HepG2 (cell line): ENCODE data around the gene PROC. TPM values are rescaled to one million over a fixed set of nuclear protein-coding genes. Genes with fewer than 3 reads are reported as not detected.
A peak's percentile ranks its signal among the peaks of the same experiment; 100 is the strongest.

Experiments
- AHR ChIP-seq: IDR thresholded peaks from 2 replicates; pipeline ENCODE4 v1.6.1; 2018; ENCODE audit warnings: missing genetic modification reagents, missing compliant biosample characterization
- ARID4A ChIP-seq: sonication (generic); formaldehyde crosslinking; IDR thresholded peaks from 2 replicates; pipeline ENCODE4 v1.5.0; 2020; ENCODE audit warnings: mild to moderate bottlenecking, missing genetic modification reagents, borderline replicate concordance
- BRD4 ChIP-seq: sonication (generic); formaldehyde crosslinking; IDR thresholded peaks from 2 replicates; pipeline ENCODE4 v1.4.0; 2020; ENCODE audit warnings: missing genetic modification reagents
- CAMTA2 ChIP-seq: sonication (generic); formaldehyde crosslinking; IDR thresholded peaks from 2 replicates; pipeline ENCODE4 v1.4.0; 2020; ENCODE audit warnings: mild to moderate bottlenecking, missing genetic modification reagents, borderline replicate concordance
- CCAR2 ChIP-seq: fragments of 200-400 bp; formaldehyde crosslinking; optimal IDR thresholded peaks from 2 replicates; pipeline ENCODE3; 2018; ENCODE audit warnings: low read depth, mild to moderate bottlenecking, low read length, moderate library complexity
- ELK4 ChIP-seq: sonication (generic); formaldehyde crosslinking; IDR thresholded peaks from 2 replicates; pipeline ENCODE4 v1.9.0; 2021; ENCODE audit warnings: missing genetic modification reagents, borderline replicate concordance
- HNRNPUL1 ChIP-seq: fragments of 200-400 bp; formaldehyde crosslinking; IDR thresholded peaks from 2 replicates; pipeline ENCODE4 v1.6.1; 2017; ENCODE audit warnings: low read depth, mild to moderate bottlenecking, low read length, moderate library complexity
- KDM3A ChIP-seq: IDR thresholded peaks from 2 replicates; pipeline ENCODE4 v1.6.1; 2018; ENCODE audit warnings: low read depth, missing compliant biosample characterization
- NFE2L1 ChIP-seq: sonication (generic); formaldehyde crosslinking; IDR thresholded peaks from 2 replicates; pipeline ENCODE4 v1.4.0; 2020; ENCODE audit warnings: missing genetic modification reagents, mild to moderate bottlenecking, borderline replicate concordance
- REPIN1 ChIP-seq: sonication (generic); formaldehyde crosslinking; IDR thresholded peaks from 2 replicates; pipeline ENCODE4 v1.8.0; 2022; ENCODE audit warnings: missing genetic modification reagents, low read depth, mild to moderate bottlenecking, borderline replicate concordance
- RFXAP ChIP-seq: sonication (generic); formaldehyde crosslinking; IDR thresholded peaks from 2 replicates; pipeline ENCODE4 v1.4.0; 2020; ENCODE audit warnings: missing genetic modification reagents, borderline replicate concordance
- SAP130 ChIP-seq: IDR thresholded peaks from 2 replicates; pipeline ENCODE4 v1.6.1; 2016; ENCODE audit warnings: low read depth
- SIX4 ChIP-seq: sonication (generic); formaldehyde crosslinking; IDR thresholded peaks from 2 replicates; pipeline ENCODE4 v1.4.0; 2020; ENCODE audit warnings: missing genetic modification reagents
- SOX13 ChIP-seq, 3 experiments: fragments of 450-650 bp in 1 of 3; sonication (generic) in 1 of 3; formaldehyde crosslinking in 1 of 3; IDR thresholded peaks in 2 of 3; conservative IDR thresholded peaks in 1 of 3; 2 replicates each; pipeline versions ENCODE4 v1.5.0 to v1.6.1; 2016 to 2020; ENCODE audit warnings: antibody characterized with exemption in 1 of 3, mild to moderate bottlenecking in 1 of 3, missing compliant biosample characterization in 1 of 3, missing genetic modification reagents in 1 of 3, moderate library complexity in 1 of 3
- ZFX ChIP-seq: sonication (generic); formaldehyde crosslinking; IDR thresholded peaks from 2 replicates; pipeline ENCODE4 v1.4.0; 2020; ENCODE audit warnings: mild to moderate bottlenecking, low read depth, missing genetic modification reagents, moderate library complexity
- ZNF225 ChIP-seq: sonication (generic); formaldehyde crosslinking; IDR thresholded peaks from 2 replicates; pipeline ENCODE4 v1.4.0; 2020; ENCODE audit warnings: mild to moderate bottlenecking, missing genetic modification reagents
- ZNF274 ChIP-seq: sonication (generic); formaldehyde crosslinking; IDR thresholded peaks from 2 replicates; pipeline ENCODE4 v1.5.1; 2020; ENCODE audit warnings: mild to moderate bottlenecking, missing genetic modification reagents
- ZNF326 ChIP-seq: sonication (generic); formaldehyde crosslinking; IDR thresholded peaks from 2 replicates; pipeline ENCODE4 v1.4.0; 2020; ENCODE audit warnings: missing genetic modification reagents, borderline replicate concordance
- ZNF441 ChIP-seq: sonication (generic); formaldehyde crosslinking; IDR thresholded peaks from 2 replicates; pipeline ENCODE4 v1.7.0; 2021; ENCODE audit warnings: missing genetic modification reagents, borderline replicate concordance
- ZNF720 ChIP-seq: sonication (generic); formaldehyde crosslinking; IDR thresholded peaks from 2 replicates; pipeline ENCODE4 v1.4.0; 2020; ENCODE audit warnings: missing genetic modification reagents
- ZSCAN21 ChIP-seq: sonication (generic); formaldehyde crosslinking; IDR thresholded peaks from 2 replicates; pipeline ENCODE4 v1.8.0; 2022; ENCODE audit warnings: mild to moderate bottlenecking, missing genetic modification reagents, moderate library complexity, borderline replicate concordance
- polyA plus RNA-seq, 8 experiments: library from polyadenylated mRNA; depleted of rRNA in 3 of 8; stranded (reverse) in 7 of 8; unstranded in 1 of 8; fragments of >200 nt; fragmentation: Illumina TruSeq in 4 of 8; extraction: Trizol in 4 of 8; gene quantifications; 2 replicates each; pipeline versions ENCODE4 v1.2.1 to v1.2.3, GENCODE V29; 2011 to 2016; ENCODE audit warnings: low read depth in 4 of 8, missing spikeins in 1 of 8, mixed read lengths in 1 of 8; ENCODE audit not compliant: insufficient read depth in 1 of 8
- total RNA-seq, 5 experiments: library from RNA; depleted of rRNA; stranded (reverse); fragments of >200 nt; fragmentation: Illumina TruSeq; extraction: Trizol; gene quantifications; 2 replicates each; pipeline ENCODE4 v1.2.3, GENCODE V29; 2016; ENCODE audit warnings: low read depth in 1 of 5

PROC gene
- total and polyA plus RNA-seq, 2 of the 13 experiments (the other 11 are each of a cell fraction or from before 2014, with no cell fraction given), result 134 to 185 TPM

GRCh38 chr2:127400897-127401756, 17.1 kb upstream of the PROC start (continued):
- TF ChIP-seq ZSCAN21, result no peak
- TF ChIP-seq ZNF720 (CRISPR knock-in tag), result no peak
- TF ChIP-seq SOX13 (IDR thresholded peaks at IDR 0.05), result no peak
- no peak for TF ChIP-seq SOX13 (CRISPR knock-in tag; conservative IDR thresholded peaks at IDR 0.05 in 1 of 2, IDR thresholded peaks at IDR 0.05 in 1 of 2)
- TF ChIP-seq ARID4A (CRISPR knock-in tag), result peak; percentile 26; the same call in 1 of the 2 replicates
- no peak for TF ChIP-seq ZNF441 (CRISPR knock-in tag)
- no peak for TF ChIP-seq ZNF274 (CRISPR knock-in tag)
- no peak for TF ChIP-seq BRD4
- TF ChIP-seq ELK4 (CRISPR knock-in tag), result no peak
- TF ChIP-seq KDM3A (CRISPR knock-in tag), result no peak
- TF ChIP-seq SAP130, result no peak
- no peak for TF ChIP-seq REPIN1 (CRISPR knock-in tag)
- TF ChIP-seq HNRNPUL1, result no peak
- TF ChIP-seq RFXAP, result no peak
- TF ChIP-seq CAMTA2 (CRISPR knock-in tag), result no peak
- no peak for TF ChIP-seq CCAR2
- no peak for TF ChIP-seq ZNF225
- no peak for TF ChIP-seq ZNF326 (CRISPR knock-in tag)
- TF ChIP-seq NFE2L1, result no peak
- peak; percentile 81 for TF ChIP-seq ZFX
- TF ChIP-seq AHR (CRISPR knock-in tag), result no peak
- no peak for TF ChIP-seq SIX4
